ENCODE measurements around the gene SCRN1.

- TF ChIP-seq, protein P1, sequence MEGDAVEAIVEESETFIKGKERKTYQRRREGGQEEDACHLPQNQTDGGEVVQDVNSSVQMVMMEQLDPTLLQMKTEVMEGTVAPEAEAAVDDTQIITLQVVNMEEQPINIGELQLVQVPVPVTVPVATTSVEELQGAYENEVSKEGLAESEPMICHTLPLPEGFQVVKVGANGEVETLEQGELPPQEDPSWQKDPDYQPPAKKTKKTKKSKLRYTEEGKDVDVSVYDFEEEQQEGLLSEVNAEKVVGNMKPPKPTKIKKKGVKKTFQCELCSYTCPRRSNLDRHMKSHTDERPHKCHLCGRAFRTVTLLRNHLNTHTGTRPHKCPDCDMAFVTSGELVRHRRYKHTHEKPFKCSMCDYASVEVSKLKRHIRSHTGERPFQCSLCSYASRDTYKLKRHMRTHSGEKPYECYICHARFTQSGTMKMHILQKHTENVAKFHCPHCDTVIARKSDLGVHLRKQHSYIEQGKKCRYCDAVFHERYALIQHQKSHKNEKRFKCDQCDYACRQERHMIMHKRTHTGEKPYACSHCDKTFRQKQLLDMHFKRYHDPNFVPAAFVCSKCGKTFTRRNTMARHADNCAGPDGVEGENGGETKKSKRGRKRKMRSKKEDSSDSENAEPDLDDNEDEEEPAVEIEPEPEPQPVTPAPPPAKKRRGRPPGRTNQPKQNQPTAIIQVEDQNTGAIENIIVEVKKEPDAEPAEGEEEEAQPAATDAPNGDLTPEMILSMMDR (conservative IDR thresholded peaks at IDR 0.05 in 1 of 2, IDR thresholded peaks at IDR 0.05 in 1 of 2; ENCODE audit: extremely low read depth in 1 of 2, insufficient read depth in 1 of 2, low read depth in 1 of 2, low read length in 2 of 2), result no peak
- no peak for TF ChIP-seq EZH2 (IDR thresholded peaks at IDR 0.05; ENCODE audit: borderline replicate concordance, low read length)
Observed at GRCh38 chr7:29873644-29874294, 115.8 kb downstream of the SCRN1 start.

All from mammary epithelial cell (primary cell).